Muscle of leg (tissue), 11 donors: ENCODE data around the gene LRIG1. TPM values are rescaled to one million over a fixed set of nuclear protein-coding genes. Genes with fewer than 3 reads are reported as not detected.
A peak's percentile ranks its signal among the peaks of the same experiment; 100 is the strongest.

ENCODE experiments used
- DNase-seq: peaks from one replicate; pipeline ENCODE4 v3.0.0; 2013
- H3K27ac ChIP-seq: one replicate; pipeline ENCODE4 v1.5.1; 2013; ENCODE audit warnings: mild to moderate bottlenecking, low read length, control low read depth
- H3K27me3 ChIP-seq: one replicate; pipeline ENCODE4 v1.6.1; 2013; ENCODE audit warnings: low read length; ENCODE audit not compliant: control insufficient read depth, insufficient read depth
- H3K36me3 ChIP-seq: one replicate; pipeline ENCODE4 v1.6.1; 2013; ENCODE audit warnings: low read length; ENCODE audit not compliant: control insufficient read depth, insufficient read depth
- H3K4me1 ChIP-seq: one replicate; pipeline ENCODE4 v1.6.1; 2013; ENCODE audit warnings: low read length; ENCODE audit not compliant: control insufficient read depth, insufficient read depth
- H3K4me3 ChIP-seq: one replicate; pipeline ENCODE4 v1.5.1; 2013; ENCODE audit warnings: low read length, control low read depth
- H3K9me3 ChIP-seq: replicated peaks from 2 replicates; pipeline ENCODE4 v1.6.1; 2013; ENCODE audit warnings: low read depth, low read length; ENCODE audit not compliant: control insufficient read depth
- WGBS: methylation state at CpG from one replicate; pipeline ENCODE4 v1.1.5; 2013; ENCODE audit warnings: missing lambda C conversion rate; ENCODE audit not compliant: insufficient coverage; 5-methylcytosine and 5-hydroxymethylcytosine counted together
- polyA plus RNA-seq, 8 donors: library from polyadenylated mRNA; unstranded; fragments of 120-200 nt; gene quantifications; one replicate each; pipeline versions ENCODE4 v1.2.1 to v1.2.3, GENCODE V29; 2013; ENCODE audit warnings: inconsistent platforms in 1 of 8, low replicate concordance in 1 of 8; ENCODE audit not compliant: insufficient read length in 8 of 8, insufficient read depth in 1 of 8
- total RNA-seq: library from RNA; stranded (reverse); fragments of 120-200 nt; gene quantifications from one replicate; pipeline ENCODE4 v1.2.4, GENCODE V29; 2013

The LRIG1 gene
- total and polyA plus RNA-seq, 9 donors = 79.6 to 127 (median 103) TPM

- no peaks in the 10 kb centered on the region for H3K27me3 ChIP-seq
- peaks cover 4% of the 10 kb centered on the region for H3K36me3 ChIP-seq
- H3K4me1 ChIP-seq = peaks cover 47% of the 10 kb centered on the region
- peak overlapping the region; percentile 50 for H3K27ac ChIP-seq
- no peak overlapping the region for H3K4me3 ChIP-seq
- DNase-seq = peak; percentile 68
- WGBS = 39% methylated on average over 2 of the region's 4 CpGs
- no peaks in the 10 kb centered on the region for H3K9me3 ChIP-seq
Observed at GRCh38 chr3:66473181-66473580, 27.6 kb downstream of the LRIG1 start.

GRCh38 chr3:66472313-66473134 is 28.3 kb downstream of the LRIG1 start:
- peaks cover 4% of the 10 kb centered on the region for H3K36me3 ChIP-seq
- peak overlapping the region; percentile 50 for H3K27ac ChIP-seq
- WGBS = 74% methylated on average over 7 of the region's 12 CpGs
- H3K27me3 ChIP-seq = no peaks in the 10 kb centered on the region
- peaks cover 43% of the 10 kb centered on the region for H3K4me1 ChIP-seq
- DNase-seq = no peak
- no peaks in the 10 kb centered on the region for H3K9me3 ChIP-seq
- H3K4me3 ChIP-seq = no peak overlapping the region

- no peak for DNase-seq
- Histone ChIP-seq H3K27me3 (no peaks in the 10 kb centered on the region), H3K27ac (no peak overlapping the region), H3K4me1 (peaks cover 37% of the 10 kb centered on the region), H3K9me3 (no peaks in the 10 kb centered on the region), H3K36me3 (peaks cover 4% of the 10 kb centered on the region), H3K4me3 (no peak overlapping the region)
- 88% methylated on average over 7 of the region's 10 CpGs for WGBS
Observed at GRCh38 chr3:66470956-66471686, 29.7 kb downstream of the LRIG1 start.

GRCh38 chr3:66470285-66470684 is 30.5 kb downstream of the LRIG1 start:
- WGBS = 59% methylated on average over 4 of the region's 5 CpGs
- H3K4me1 ChIP-seq = peaks cover 29% of the 10 kb centered on the region
- DNase-seq = no peak
- no peaks in the 10 kb centered on the region for H3K27me3 ChIP-seq
- H3K4me3 ChIP-seq = no peak overlapping the region
- no peak overlapping the region for H3K27ac ChIP-seq
- peaks cover 4% of the 10 kb centered on the region for H3K36me3 ChIP-seq
- no peaks in the 10 kb centered on the region for H3K9me3 ChIP-seq

- peaks cover 6% of the 10 kb centered on the region for H3K36me3 ChIP-seq
- H3K4me1 ChIP-seq = peaks cover 31% of the 10 kb centered on the region
- H3K9me3 ChIP-seq = no peaks in the 10 kb centered on the region
- WGBS = 60% methylated on average over 2 of the region's 4 CpGs
- DNase-seq = no peak
- H3K4me3 ChIP-seq = no peak overlapping the region
- no peak overlapping the region for H3K27ac ChIP-seq
- no peaks in the 10 kb centered on the region for H3K27me3 ChIP-seq
Observed at GRCh38 chr3:66469220-66469640, 31.6 kb downstream of the LRIG1 start.

GRCh38 chr3:66467996-66468735 is 32.7 kb downstream of the LRIG1 start:
- 87% methylated on average over 3 of the region's 10 CpGs for WGBS
- Histone ChIP-seq H3K4me1 (peaks cover 35% of the 10 kb centered on the region), H3K9me3 (no peaks in the 10 kb centered on the region), H3K27me3 (no peaks in the 10 kb centered on the region), H3K27ac (no peak overlapping the region), H3K4me3 (no peak overlapping the region), H3K36me3 (peaks cover 6% of the 10 kb centered on the region)
- no peak for DNase-seq

- Histone ChIP-seq H3K4me3 (no peak overlapping the region), H3K27ac (no peak overlapping the region), H3K4me1 (peaks cover 35% of the 10 kb centered on the region), H3K27me3 (no peaks in the 10 kb centered on the region), H3K9me3 (no peaks in the 10 kb centered on the region), H3K36me3 (peaks cover 12% of the 10 kb centered on the region)
- WGBS = 80% methylated on average over 5 of the region's 11 CpGs
- DNase-seq = no peak
Observed at GRCh38 chr3:66466606-66467270, 34.1 kb downstream of the LRIG1 start.

GRCh38 chr3:66465587-66465986 is 35.2 kb downstream of the LRIG1 start:
- no peak overlapping the region for H3K4me3 ChIP-seq
- H3K4me1 ChIP-seq = peaks cover 29% of the 10 kb centered on the region
- no peak overlapping the region for H3K27ac ChIP-seq
- no peaks in the 10 kb centered on the region for H3K27me3 ChIP-seq
- H3K9me3 ChIP-seq = no peaks in the 10 kb centered on the region
- 100% methylated on average over 2 of the region's 4 CpGs for WGBS
- no peak for DNase-seq
- peaks cover 18% of the 10 kb centered on the region for H3K36me3 ChIP-seq

DNA sequence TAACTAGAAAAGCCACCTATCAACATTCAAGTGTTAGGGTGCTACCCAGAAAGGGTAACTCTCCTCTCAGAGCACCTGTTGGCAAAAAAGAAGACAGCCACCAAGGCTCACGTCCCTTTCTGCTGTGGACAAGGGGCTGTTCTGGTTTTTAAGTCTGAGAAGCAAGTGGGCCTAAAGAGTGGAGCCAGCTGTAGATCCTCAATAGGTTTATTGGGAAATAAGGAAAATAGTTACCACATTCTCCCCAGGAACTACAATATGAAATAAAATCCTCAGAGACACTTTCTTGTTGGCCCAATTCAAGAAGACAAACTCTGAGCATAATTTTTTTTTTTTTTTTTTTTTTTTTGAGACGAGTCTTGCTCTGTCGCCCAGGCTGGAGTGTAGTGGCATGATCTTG is 35.8 kb downstream of the LRIG1 start:
- no CpG with 5 or more reads among the region's 3 CpGs for WGBS
- Histone ChIP-seq H3K4me3 (no peak overlapping the region), H3K36me3 (peaks cover 18% of the 10 kb centered on the region), H3K27me3 (no peaks in the 10 kb centered on the region), H3K9me3 (no peaks in the 10 kb centered on the region), H3K4me1 (peaks cover 29% of the 10 kb centered on the region), H3K27ac (no peak overlapping the region)
- no peak for DNase-seq
